Measurements from ENCODE around the gene SLC24A4.

- TF ChIP-seq, protein P1, sequence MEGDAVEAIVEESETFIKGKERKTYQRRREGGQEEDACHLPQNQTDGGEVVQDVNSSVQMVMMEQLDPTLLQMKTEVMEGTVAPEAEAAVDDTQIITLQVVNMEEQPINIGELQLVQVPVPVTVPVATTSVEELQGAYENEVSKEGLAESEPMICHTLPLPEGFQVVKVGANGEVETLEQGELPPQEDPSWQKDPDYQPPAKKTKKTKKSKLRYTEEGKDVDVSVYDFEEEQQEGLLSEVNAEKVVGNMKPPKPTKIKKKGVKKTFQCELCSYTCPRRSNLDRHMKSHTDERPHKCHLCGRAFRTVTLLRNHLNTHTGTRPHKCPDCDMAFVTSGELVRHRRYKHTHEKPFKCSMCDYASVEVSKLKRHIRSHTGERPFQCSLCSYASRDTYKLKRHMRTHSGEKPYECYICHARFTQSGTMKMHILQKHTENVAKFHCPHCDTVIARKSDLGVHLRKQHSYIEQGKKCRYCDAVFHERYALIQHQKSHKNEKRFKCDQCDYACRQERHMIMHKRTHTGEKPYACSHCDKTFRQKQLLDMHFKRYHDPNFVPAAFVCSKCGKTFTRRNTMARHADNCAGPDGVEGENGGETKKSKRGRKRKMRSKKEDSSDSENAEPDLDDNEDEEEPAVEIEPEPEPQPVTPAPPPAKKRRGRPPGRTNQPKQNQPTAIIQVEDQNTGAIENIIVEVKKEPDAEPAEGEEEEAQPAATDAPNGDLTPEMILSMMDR (IDR thresholded peaks at IDR 0.05), result no peak
- TF ChIP-seq POLR2A (IDR thresholded peaks at IDR 0.05), result no peak
Measured at GRCh38 chr14:92276074-92276473, 46.9 kb upstream of the SLC24A4 start.

Data from uterus (tissue), 2 donors.